Neural crest cell (in vitro differentiated cells): ENCODE results near the gene AVL9. TPM values are rescaled to one million over a fixed set of nuclear protein-coding genes. Genes with fewer than 3 reads are reported as not detected.
"Not testable (repeated sequence)": the region's sequence is repeated elsewhere in the genome, so short reads cannot be mapped to it uniquely, and the experiment has no call there.

Source experiments
- DNase-seq: peaks from one replicate; pipeline ENCODE4 v3.0.0; 2021; ENCODE audit warnings: low read depth, mixed read lengths, low spot score
- H3K27ac Mint-ChIP-seq: one replicate; pipeline ENCODE4 v1.8.0; 2021; ENCODE audit warnings: mild to moderate bottlenecking, mixed read lengths; ENCODE audit not compliant: unreplicated experiment
- H3K27me3 Mint-ChIP-seq: 2 replicates; pipeline ENCODE4 v1.8.0; 2021; ENCODE audit warnings: low read depth, mild to moderate bottlenecking, mixed read lengths
- H3K36me3 Mint-ChIP-seq: 2 replicates; pipeline ENCODE4 v1.8.0; 2021; ENCODE audit warnings: low read depth, mild to moderate bottlenecking, mixed read lengths
- H3K4me1 Mint-ChIP-seq: 2 replicates; pipeline ENCODE4 v1.8.0; 2021; ENCODE audit warnings: mixed read lengths
- H3K4me3 Mint-ChIP-seq: one replicate; pipeline ENCODE4 v1.8.0; 2021; ENCODE audit warnings: mild to moderate bottlenecking, mixed read lengths
- H3K9me3 Mint-ChIP-seq: 2 replicates; pipeline ENCODE4 v1.8.0; 2021; ENCODE audit warnings: mixed read lengths
- total RNA-seq: library from RNA; stranded (reverse); gene quantifications from 2 replicates; pipeline ENCODE4 v1.2.1, GENCODE V29; 2021
- TF ChIP-seq, protein P1 (sequence below): fragments of 200-600 bp; sonication (generic); conservative IDR thresholded peaks from 2 replicates; pipeline ENCODE4 v1.5.0; 2021; ENCODE audit warnings: antibody characterized with exemption, mild to moderate bottlenecking

AVL9 gene
- total RNA-seq, 1 donor from 2014 or later: 36.8 TPM

GRCh38 chr7:32616625-32617024 lies 121.3 kb downstream of the AVL9 start:
- Mint-ChIP-seq H3K27me3 (no peaks in the 10 kb centered on the region), H3K4me1 (peaks cover 9% of the 10 kb centered on the region), H3K4me3 (no peak overlapping the region), H3K36me3 (peaks cover 9% of the 10 kb centered on the region), H3K9me3 (peaks cover 3% of the 10 kb centered on the region), H3K27ac (no peak overlapping the region)
- no peak for DNase-seq
- TF ChIP-seq, protein P1, sequence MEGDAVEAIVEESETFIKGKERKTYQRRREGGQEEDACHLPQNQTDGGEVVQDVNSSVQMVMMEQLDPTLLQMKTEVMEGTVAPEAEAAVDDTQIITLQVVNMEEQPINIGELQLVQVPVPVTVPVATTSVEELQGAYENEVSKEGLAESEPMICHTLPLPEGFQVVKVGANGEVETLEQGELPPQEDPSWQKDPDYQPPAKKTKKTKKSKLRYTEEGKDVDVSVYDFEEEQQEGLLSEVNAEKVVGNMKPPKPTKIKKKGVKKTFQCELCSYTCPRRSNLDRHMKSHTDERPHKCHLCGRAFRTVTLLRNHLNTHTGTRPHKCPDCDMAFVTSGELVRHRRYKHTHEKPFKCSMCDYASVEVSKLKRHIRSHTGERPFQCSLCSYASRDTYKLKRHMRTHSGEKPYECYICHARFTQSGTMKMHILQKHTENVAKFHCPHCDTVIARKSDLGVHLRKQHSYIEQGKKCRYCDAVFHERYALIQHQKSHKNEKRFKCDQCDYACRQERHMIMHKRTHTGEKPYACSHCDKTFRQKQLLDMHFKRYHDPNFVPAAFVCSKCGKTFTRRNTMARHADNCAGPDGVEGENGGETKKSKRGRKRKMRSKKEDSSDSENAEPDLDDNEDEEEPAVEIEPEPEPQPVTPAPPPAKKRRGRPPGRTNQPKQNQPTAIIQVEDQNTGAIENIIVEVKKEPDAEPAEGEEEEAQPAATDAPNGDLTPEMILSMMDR: no peak

- no peaks in the 10 kb centered on the region for H3K27me3 Mint-ChIP-seq
- DNase-seq: no peak
- no peak overlapping the region for H3K27ac Mint-ChIP-seq
- peaks cover 3% of the 10 kb centered on the region for H3K9me3 Mint-ChIP-seq
- peaks cover 7% of the 10 kb centered on the region for H3K36me3 Mint-ChIP-seq
- no peak overlapping the region for H3K4me3 Mint-ChIP-seq
- TF ChIP-seq, protein P1: no peak
- H3K4me1 Mint-ChIP-seq: no peaks in the 10 kb centered on the region
Observed at GRCh38 chr7:32618470-32618869, 123.2 kb downstream of the AVL9 start.

GRCh38 chr7:32618987-32619386 lies 123.7 kb downstream of the AVL9 start:
- Mint-ChIP-seq H3K27me3 (no peaks in the 10 kb centered on the region), H3K4me3 (no peak overlapping the region), H3K4me1 (no peaks in the 10 kb centered on the region), H3K36me3 (peaks cover 7% of the 10 kb centered on the region), H3K27ac (no peak overlapping the region), H3K9me3 (peaks cover 3% of the 10 kb centered on the region)
- TF ChIP-seq, protein P1: no peak
- no peak for DNase-seq

GRCh38 chr7:32619416-32619815 lies 124.1 kb downstream of the AVL9 start:
- not testable (repeated sequence) for DNase-seq, H3K27ac Mint-ChIP-seq, H3K4me1 Mint-ChIP-seq, H3K27me3 Mint-ChIP-seq, H3K36me3 Mint-ChIP-seq, H3K4me3 Mint-ChIP-seq, H3K9me3 Mint-ChIP-seq

DNA sequence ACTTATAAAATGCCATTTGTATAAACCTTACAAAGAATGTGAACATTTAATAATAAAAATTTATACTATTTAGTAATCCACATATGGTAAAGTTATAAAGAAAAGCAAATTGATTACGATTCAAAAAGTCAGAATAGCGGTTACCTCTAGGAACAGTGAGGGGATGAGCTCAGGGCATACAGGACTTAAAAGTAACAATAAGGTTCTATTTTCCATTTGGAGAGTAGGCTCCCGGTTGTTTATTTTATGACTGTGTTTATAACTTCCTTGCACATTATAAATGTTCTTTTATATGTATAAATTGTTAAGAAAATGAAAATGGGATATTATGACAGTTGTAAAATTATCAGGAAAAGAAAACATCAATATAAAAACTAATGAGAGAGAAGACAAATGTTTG lies 135.7 kb downstream of the AVL9 start:
- Mint-ChIP-seq H3K4me1 (no peaks in the 10 kb centered on the region), H3K36me3 (peaks cover 10% of the 10 kb centered on the region), H3K4me3 (no peak overlapping the region), H3K27ac (no peak overlapping the region), H3K27me3 (no peaks in the 10 kb centered on the region), H3K9me3 (peaks cover 8% of the 10 kb centered on the region)
- DNase-seq: no peak
- TF ChIP-seq, protein P1: no peak

DNA sequence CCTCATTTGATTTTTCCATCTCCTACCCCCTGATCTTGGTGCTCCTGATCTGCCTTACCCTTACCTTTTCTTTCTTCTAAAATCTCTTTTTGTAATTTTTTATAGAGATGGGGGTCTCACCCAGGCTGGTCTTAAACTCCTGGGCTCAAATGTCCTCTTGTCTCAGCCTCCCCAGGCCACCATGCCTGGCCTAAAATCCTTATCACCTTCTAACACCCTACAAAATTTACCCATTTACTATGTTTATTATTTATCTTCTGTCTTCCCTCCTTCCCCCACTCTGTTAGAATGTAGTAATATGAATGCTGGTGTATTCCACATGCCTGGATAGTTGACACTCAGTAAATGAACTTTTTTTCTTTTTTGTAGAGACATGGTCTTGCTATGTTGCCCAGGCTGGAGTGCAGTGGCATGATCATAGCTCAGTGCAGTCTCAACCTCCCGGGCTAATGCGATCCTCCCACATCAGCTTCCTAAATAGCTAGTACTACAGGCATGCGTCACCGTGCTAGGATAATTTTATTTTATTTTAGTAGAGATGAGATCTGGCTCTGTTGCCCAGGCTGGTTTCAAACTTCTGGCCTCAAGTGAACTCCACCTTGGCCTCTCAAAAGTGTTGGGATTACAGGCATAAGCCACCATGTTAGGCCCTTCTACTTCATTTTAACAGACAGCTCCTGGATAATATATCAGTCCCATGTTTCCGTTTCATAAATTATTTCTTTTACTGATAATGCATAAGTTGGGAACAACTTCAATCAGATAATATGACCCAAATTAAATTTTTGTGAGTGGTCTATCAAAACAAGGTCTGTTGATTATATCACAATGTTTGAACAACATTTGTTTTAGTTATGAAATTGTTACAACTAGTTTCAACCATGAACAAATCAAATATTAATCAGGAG lies 136.6 kb downstream of the AVL9 start:
- H3K9me3 Mint-ChIP-seq, H3K4me1 Mint-ChIP-seq, H3K27me3 Mint-ChIP-seq, H3K36me3 Mint-ChIP-seq, H3K27ac Mint-ChIP-seq, H3K4me3 Mint-ChIP-seq, DNase-seq: not testable (repeated sequence)

- H3K4me3 Mint-ChIP-seq, H3K27me3 Mint-ChIP-seq, H3K4me1 Mint-ChIP-seq, DNase-seq, H3K9me3 Mint-ChIP-seq, H3K36me3 Mint-ChIP-seq, H3K27ac Mint-ChIP-seq: not testable (repeated sequence)
Observed at GRCh38 chr7:32633446-32633845, 138.2 kb downstream of the AVL9 start.

- H3K27ac Mint-ChIP-seq, DNase-seq, H3K4me3 Mint-ChIP-seq, H3K36me3 Mint-ChIP-seq, H3K9me3 Mint-ChIP-seq, H3K4me1 Mint-ChIP-seq, H3K27me3 Mint-ChIP-seq: not testable (repeated sequence)
Observed at GRCh38 chr7:32634798-32635393, 139.6 kb downstream of the AVL9 start.

GRCh38 chr7:32636725-32637462 lies 141.6 kb downstream of the AVL9 start:
- H3K36me3 Mint-ChIP-seq, H3K4me3 Mint-ChIP-seq, H3K27me3 Mint-ChIP-seq, H3K4me1 Mint-ChIP-seq, H3K9me3 Mint-ChIP-seq, H3K27ac Mint-ChIP-seq, DNase-seq: not testable (repeated sequence)
